HCT116 (cell line): ENCODE results near the gene PCNX1. TPM values are rescaled to one million over a fixed set of nuclear protein-coding genes. Genes with fewer than 3 reads are reported as not detected.

Source experiments
- ATAC-seq: fragments of 200-7000 bp; cut with Tn5 transposase; 2 replicates; pipeline ENCODE4 v1.9.1; 2020; ENCODE audit warnings: mild to moderate bottlenecking, moderate library complexity
- BruUV-seq: library from RNA; stranded (reverse); fragments of 400-500 nt; replicated peaks from 2 replicates; lab custom pipeline; 2021; lab: Mats Ljungman, UMichigan
- CTCF ChIA-PET: fragments of 300-600 bp; sonication (Branson Sonifier 250); formaldehyde crosslinking; loops from one replicate; lab custom pipeline; 2021; ENCODE audit warnings: antibody characterized with exemption; lab: Charles Lee
- POLR2A ChIA-PET: fragments of 300-600, 350-600 bp; sonication (Branson Sonifier 250); formaldehyde crosslinking; loops from one replicate; lab custom pipeline; 2021; ENCODE audit warnings: antibody characterized with exemption; lab: Charles Lee
- RAD21 ChIA-PET, 2 experiments: fragments of 300-600 bp; sonication (Branson Sonifier 250); formaldehyde crosslinking; loops; one replicate each; lab custom pipeline; 2023; ENCODE audit warnings: low total read pairs in 2 of 2; ENCODE audit not compliant: uncharacterized antibody in 2 of 2, unreplicated experiment in 2 of 2, low non-redundant PET in 1 of 2; lab: Charles Lee
- DNase-seq: peaks from one replicate; pipeline ENCODE4 v3.0.0-alpha.2; 2010; ENCODE audit warnings: low read depth, low spot score
- H2AFZ ChIP-seq: fragments of 200-600 bp; shearing (Covaris generic), sonication (generic); 2 replicates; pipeline ENCODE4 v1.6.1; 2017; ENCODE audit warnings: low read depth, mixed run types, mixed read lengths, antibody characterized with exemption, low read length; ENCODE audit not compliant: poor library complexity, severe bottlenecking
- H3K27ac ChIP-seq: 2 replicates; pipeline ENCODE4 v1.5.1; 2012; ENCODE audit warnings: low read depth, low read length
- H3K27me3 ChIP-seq: fragments of 200-600 bp; sonication (generic); 2 replicates; pipeline ENCODE4 v1.6.1; 2016; ENCODE audit warnings: mixed run types, low read length, mixed read lengths; ENCODE audit not compliant: insufficient read depth
- H3K36me3 ChIP-seq, 2 experiments: fragments of 200-500 bp in 1 of 2; fragments of 200-600 bp in 1 of 2; sonication (Bioruptor generic) in 1 of 2; sonication (generic) in 1 of 2; 2 replicates each; pipeline versions ENCODE4 v1.5.1 to v1.6.1; 2014 to 2016; ENCODE audit warnings: low read length in 2 of 2, inconsistent platforms in 1 of 2, mixed read lengths in 1 of 2, mixed run types in 1 of 2; ENCODE audit not compliant: insufficient read depth in 2 of 2, control insufficient read depth in 1 of 2
- H3K4me1 ChIP-seq, 2 experiments: fragments of 200-600 bp in 1 of 2; sonication (generic) in 1 of 2; 2 replicates each; pipeline versions ENCODE4 v1.5.1 to v1.6.1; 2012 to 2017; ENCODE audit warnings: low read length in 2 of 2, inconsistent platforms in 1 of 2, mild to moderate bottlenecking in 1 of 2, mixed read lengths in 1 of 2, mixed run types in 1 of 2, moderate library complexity in 1 of 2; ENCODE audit not compliant: insufficient read depth in 2 of 2, control insufficient read depth in 1 of 2
- H3K4me2 ChIP-seq: fragments of 200-600 bp; sonication (generic); 2 replicates; pipeline ENCODE4 v1.6.1; 2017; ENCODE audit warnings: mixed run types, low read length, mixed read lengths
- H3K4me3 ChIP-seq, 2 experiments: fragments of 200-600 bp in 1 of 2; sonication (generic) in 1 of 2; replicated peaks in 1 of 2; 2 replicates each; pipeline ENCODE4 v1.5.1; 2011 to 2016; ENCODE audit warnings: low read length in 2 of 2, control low read depth in 1 of 2, low read depth in 1 of 2, mild to moderate bottlenecking in 1 of 2, mixed read lengths in 1 of 2, mixed run types in 1 of 2
- H3K79me2 ChIP-seq: fragments of 200-600 bp; sonication (generic); 2 replicates; pipeline ENCODE4 v1.6.1; 2017; ENCODE audit warnings: mild to moderate bottlenecking, mixed run types, low read length, moderate library complexity, mixed read lengths; ENCODE audit not compliant: insufficient read depth
- H3K9ac ChIP-seq: fragments of 200-600 bp; sonication (generic); 2 replicates; pipeline ENCODE4 v1.6.1; 2016; ENCODE audit warnings: low read length, mixed read lengths
- H3K9me2 ChIP-seq: fragments of 200-600 bp; sonication (generic), shearing (Covaris generic); 2 replicates; pipeline ENCODE4 v1.6.1; 2017; ENCODE audit warnings: mixed run types, mild to moderate bottlenecking, moderate library complexity; ENCODE audit not compliant: insufficient read depth
- H3K9me3 ChIP-seq, 2 experiments: fragments of 200-500 bp in 1 of 2; fragments of 200-600 bp in 1 of 2; sonication (Bioruptor generic) in 1 of 2; sonication (generic) in 1 of 2; 2 replicates each; pipeline ENCODE4 v1.6.1; 2014 to 2017; ENCODE audit warnings: low read length in 2 of 2, mixed read lengths in 2 of 2, inconsistent platforms in 1 of 2, low read depth in 1 of 2, mild to moderate bottlenecking in 1 of 2, mixed run types in 1 of 2, moderate library complexity in 1 of 2; ENCODE audit not compliant: control insufficient read depth in 1 of 2, insufficient read depth in 1 of 2
- H4K20me1 ChIP-seq: fragments of 200-600 bp; sonication (generic), shearing (Covaris generic); 2 replicates; pipeline ENCODE4 v1.6.1; 2017; ENCODE audit warnings: mixed run types, mild to moderate bottlenecking, moderate library complexity; ENCODE audit not compliant: insufficient read depth
- CBX3 ChIP-seq: IDR thresholded peaks from 2 replicates; pipeline ENCODE4 v1.6.1; 2012; ENCODE audit warnings: low read depth
- CEBPB ChIP-seq: IDR thresholded peaks from 2 replicates; pipeline ENCODE4 v1.6.1; 2012; ENCODE audit warnings: low read depth
- EGR1 ChIP-seq: IDR thresholded peaks from 2 replicates; pipeline ENCODE4 v1.6.1; 2012; ENCODE audit warnings: low read depth
- EZH2 ChIP-seq: fragments of 200-600 bp; sonication (generic); IDR thresholded peaks from 2 replicates; pipeline ENCODE4 v1.6.1; 2017; ENCODE audit warnings: antibody characterized with exemption, mixed run types
- EZH2phosphoT487 ChIP-seq: fragments of 200-600 bp; IDR thresholded peaks from 2 replicates; pipeline ENCODE4 v1.6.1; 2018; ENCODE audit warnings: antibody characterized with exemption, borderline replicate concordance
- FOSL1 ChIP-seq: IDR thresholded peaks from 2 replicates; pipeline ENCODE4 v1.6.1; 2012; ENCODE audit warnings: low read depth
- JUND ChIP-seq: IDR thresholded peaks from 2 replicates; pipeline ENCODE4 v1.6.1; 2012
- POLR2AphosphoS5 ChIP-seq: IDR thresholded peaks from 2 replicates; pipeline ENCODE4 v1.6.1; 2011; ENCODE audit warnings: mild to moderate bottlenecking, low read depth, low read length, moderate library complexity
- RAD21 ChIP-seq: IDR thresholded peaks from 2 replicates; pipeline ENCODE4 v1.6.1; 2012; ENCODE audit warnings: low read depth, mild to moderate bottlenecking
- SIN3A ChIP-seq: IDR thresholded peaks from 2 replicates; pipeline ENCODE4 v1.6.1; 2012; ENCODE audit warnings: low read depth
- SRF ChIP-seq: IDR thresholded peaks from 2 replicates; pipeline ENCODE4 v1.6.1; 2012; ENCODE audit warnings: low read depth
- TCF7L2 ChIP-seq: IDR thresholded peaks from 2 replicates; pipeline ENCODE4 v1.7.0; 2011; ENCODE audit warnings: borderline replicate concordance, inconsistent platforms; ENCODE audit not compliant: insufficient read depth, insufficient read length; ENCODE audit errors: extremely low read depth
- ZNF274 ChIP-seq: fragments of 200-500 bp; sonication (Bioruptor generic); IDR thresholded peaks from 2 replicates; pipeline ENCODE4 v1.6.1; 2014; ENCODE audit warnings: mild to moderate bottlenecking, low read depth, low read length, inconsistent platforms
- intact Hi-C: fragments of 100-400 bp; cut with micrococcal nuclease; formaldehyde crosslinking; loops from 2 replicates; pipeline ENCODE4 v1.10.0; 2022
- total RNA-seq: library from RNA; stranded (reverse); gene quantifications from one replicate; pipeline ENCODE4 v1.2.1, GENCODE V29; 2021; ENCODE audit not compliant: unreplicated experiment
- TF ChIP-seq, protein P1 (sequence below): IDR thresholded peaks from 2 replicates; pipeline ENCODE4 v1.6.1; 2012
- TF ChIP-seq, protein P2 (sequence below): IDR thresholded peaks from 2 replicates; pipeline ENCODE4 v1.6.1; 2011; ENCODE audit warnings: mild to moderate bottlenecking, low read length, moderate library complexity; ENCODE audit not compliant: insufficient replicate concordance; ENCODE audit errors: extremely low read depth
- TF ChIP-seq, protein P3 (sequence below): IDR thresholded peaks from 2 replicates; pipeline ENCODE4 v1.6.1; 2012
- TF ChIP-seq, protein P4 (sequence below): IDR thresholded peaks from 2 replicates; pipeline ENCODE4 v1.6.1; 2012; ENCODE audit warnings: low read depth

The PCNX1 gene
- total RNA-seq, 1 experiment from 2014 or later, result 52.2 TPM

DNA sequence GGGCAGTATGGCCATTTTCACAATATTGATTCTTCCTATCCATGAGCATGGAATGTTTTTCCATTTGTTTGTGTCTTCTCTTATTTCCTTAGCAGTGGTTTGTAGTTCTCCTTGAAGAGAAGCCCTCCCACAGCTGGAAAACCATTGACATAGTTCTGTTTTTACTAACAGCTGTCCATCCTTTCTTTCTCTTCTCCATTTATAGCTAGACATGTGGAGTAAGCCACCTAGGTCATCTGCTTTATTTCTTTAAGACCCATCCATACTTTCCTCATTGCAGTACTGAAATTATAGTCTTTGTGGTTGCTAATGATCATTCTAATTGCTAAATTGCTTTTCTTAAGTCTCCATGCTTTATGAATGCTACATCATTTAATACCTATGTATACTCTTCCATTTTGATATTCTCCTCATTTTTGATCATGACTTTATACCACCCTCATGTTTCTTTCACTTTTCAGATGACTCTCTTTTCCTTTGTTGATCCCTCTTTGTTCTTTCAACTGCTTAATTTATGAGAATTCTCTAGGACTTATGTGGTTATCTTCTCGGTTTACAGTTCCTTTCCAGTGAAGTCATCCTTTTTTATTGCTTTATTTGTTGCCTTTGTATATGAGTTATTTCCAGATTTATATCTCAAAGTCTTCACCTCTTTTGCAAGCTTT is 114.2 kb downstream of the PCNX1 start (continued):
- TF ChIP-seq, protein P1, sequence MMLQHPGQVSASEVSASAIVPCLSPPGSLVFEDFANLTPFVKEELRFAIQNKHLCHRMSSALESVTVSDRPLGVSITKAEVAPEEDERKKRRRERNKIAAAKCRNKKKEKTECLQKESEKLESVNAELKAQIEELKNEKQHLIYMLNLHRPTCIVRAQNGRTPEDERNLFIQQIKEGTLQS, result peak; percentile 32; the same call in 1 of the 2 replicates
- peak; percentile 62 for TF ChIP-seq TCF7L2
- TF ChIP-seq JUND, result peak; percentile 90

DNA sequence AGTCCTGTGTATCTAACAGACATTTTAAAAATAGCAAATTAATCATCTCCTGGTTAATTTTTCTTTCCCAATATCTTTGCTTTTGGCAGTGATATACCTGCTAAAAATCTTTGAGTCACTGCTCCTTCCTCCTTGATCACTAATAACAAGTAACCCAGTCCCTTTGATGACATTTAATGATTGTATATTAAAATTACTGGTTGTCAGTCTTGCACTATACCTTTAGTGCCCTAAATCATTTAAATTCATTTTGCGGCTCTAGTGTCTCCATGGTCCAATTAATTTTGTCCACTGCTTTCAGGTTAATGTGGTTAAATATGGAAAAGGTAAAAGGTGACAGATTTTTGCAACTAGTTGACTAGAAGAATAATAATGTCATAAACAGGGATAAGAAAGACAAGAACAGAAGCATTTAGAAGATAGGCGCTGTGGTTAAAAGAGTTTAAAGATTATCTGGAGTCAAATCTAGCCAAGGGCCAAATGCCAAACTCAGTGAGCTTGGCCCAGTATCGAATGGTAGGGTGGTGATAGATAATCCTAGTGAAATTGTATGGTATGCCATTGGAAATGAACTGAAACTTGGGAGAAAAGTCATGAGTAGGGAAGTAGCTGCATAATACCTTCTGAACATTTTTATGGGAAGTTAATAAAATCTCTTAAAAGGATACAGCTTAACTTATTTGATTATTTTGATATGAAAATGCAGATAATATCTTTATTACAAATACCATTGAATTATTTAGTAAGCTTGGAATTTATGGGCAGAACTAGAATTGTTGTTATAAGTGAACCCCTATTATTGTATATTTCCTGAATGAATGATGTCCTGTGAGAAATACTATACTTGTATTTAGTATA is 115.0 kb downstream of the PCNX1 start:
- peak; percentile 86 for ATAC-seq
- peaks cover 27 to 29% of the 10 kb centered on the region in 2 experiments for H3K4me1 ChIP-seq
- peak; percentile 66 for DNase-seq
- no peaks in the 10 kb centered on the region for H3K9me2 ChIP-seq
- H3K4me3 ChIP-seq, result peak overlapping the region in 1 of 2 experiments; percentile 7; a peak in 1 of 4 replicates
- H3K27me3 ChIP-seq, result no peaks in the 10 kb centered on the region
- RAD21 ChIA-PET, result no interaction called here
- peaks cover 5 to 7% of the 10 kb centered on the region in 2 experiments; a peak in 3 of 4 replicates for H3K36me3 ChIP-seq
- CTCF ChIA-PET, result no interaction called here
- no peaks in the 10 kb centered on the region for H3K9me3 ChIP-seq
- H3K9ac ChIP-seq, result no peak overlapping the region
- POLR2A ChIA-PET, result no interaction called here
- peak overlapping the region; percentile 64 for H3K4me2 ChIP-seq
- H3K79me2 ChIP-seq, result no peaks in the 10 kb centered on the region
- intact Hi-C loops, result no loop called here
- no peaks in the 10 kb centered on the region for H4K20me1 ChIP-seq
- BruUV-seq, result no TSS peak
- no peak overlapping the region for H2AFZ ChIP-seq
- H3K27ac ChIP-seq, result peak overlapping the region; percentile 90; the same call in 1 of the 2 replicates
- TF ChIP-seq, protein P1, result no peak
- peak; percentile 40; the same call in 1 of the 2 replicates for TF ChIP-seq CBX3
- peak; percentile 55 for TF ChIP-seq JUND
- TF ChIP-seq SIN3A, result no peak; the same call in 1 of the 2 replicates
- TF ChIP-seq POLR2AphosphoS5, result no peak
- TF ChIP-seq, protein P2, sequence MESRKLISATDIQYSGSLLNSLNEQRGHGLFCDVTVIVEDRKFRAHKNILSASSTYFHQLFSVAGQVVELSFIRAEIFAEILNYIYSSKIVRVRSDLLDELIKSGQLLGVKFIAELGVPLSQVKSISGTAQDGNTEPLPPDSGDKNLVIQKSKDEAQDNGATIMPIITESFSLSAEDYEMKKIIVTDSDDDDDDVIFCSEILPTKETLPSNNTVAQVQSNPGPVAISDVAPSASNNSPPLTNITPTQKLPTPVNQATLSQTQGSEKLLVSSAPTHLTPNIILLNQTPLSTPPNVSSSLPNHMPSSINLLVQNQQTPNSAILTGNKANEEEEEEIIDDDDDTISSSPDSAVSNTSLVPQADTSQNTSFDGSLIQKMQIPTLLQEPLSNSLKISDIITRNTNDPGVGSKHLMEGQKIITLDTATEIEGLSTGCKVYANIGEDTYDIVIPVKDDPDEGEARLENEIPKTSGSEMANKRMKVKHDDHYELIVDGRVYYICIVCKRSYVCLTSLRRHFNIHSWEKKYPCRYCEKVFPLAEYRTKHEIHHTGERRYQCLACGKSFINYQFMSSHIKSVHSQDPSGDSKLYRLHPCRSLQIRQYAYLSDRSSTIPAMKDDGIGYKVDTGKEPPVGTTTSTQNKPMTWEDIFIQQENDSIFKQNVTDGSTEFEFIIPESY, result no peak
- no peak for TF ChIP-seq EZH2
- peak; percentile 59 for TF ChIP-seq CEBPB
- TF ChIP-seq, protein P3, sequence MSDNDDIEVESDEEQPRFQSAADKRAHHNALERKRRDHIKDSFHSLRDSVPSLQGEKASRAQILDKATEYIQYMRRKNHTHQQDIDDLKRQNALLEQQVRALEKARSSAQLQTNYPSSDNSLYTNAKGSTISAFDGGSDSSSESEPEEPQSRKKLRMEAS, result 0 out of 2 replicates have a peak, but pooled peaks have one; percentile 22
- no peak for TF ChIP-seq EGR1
- no peak for TF ChIP-seq ZNF274
- TF ChIP-seq, protein P4, sequence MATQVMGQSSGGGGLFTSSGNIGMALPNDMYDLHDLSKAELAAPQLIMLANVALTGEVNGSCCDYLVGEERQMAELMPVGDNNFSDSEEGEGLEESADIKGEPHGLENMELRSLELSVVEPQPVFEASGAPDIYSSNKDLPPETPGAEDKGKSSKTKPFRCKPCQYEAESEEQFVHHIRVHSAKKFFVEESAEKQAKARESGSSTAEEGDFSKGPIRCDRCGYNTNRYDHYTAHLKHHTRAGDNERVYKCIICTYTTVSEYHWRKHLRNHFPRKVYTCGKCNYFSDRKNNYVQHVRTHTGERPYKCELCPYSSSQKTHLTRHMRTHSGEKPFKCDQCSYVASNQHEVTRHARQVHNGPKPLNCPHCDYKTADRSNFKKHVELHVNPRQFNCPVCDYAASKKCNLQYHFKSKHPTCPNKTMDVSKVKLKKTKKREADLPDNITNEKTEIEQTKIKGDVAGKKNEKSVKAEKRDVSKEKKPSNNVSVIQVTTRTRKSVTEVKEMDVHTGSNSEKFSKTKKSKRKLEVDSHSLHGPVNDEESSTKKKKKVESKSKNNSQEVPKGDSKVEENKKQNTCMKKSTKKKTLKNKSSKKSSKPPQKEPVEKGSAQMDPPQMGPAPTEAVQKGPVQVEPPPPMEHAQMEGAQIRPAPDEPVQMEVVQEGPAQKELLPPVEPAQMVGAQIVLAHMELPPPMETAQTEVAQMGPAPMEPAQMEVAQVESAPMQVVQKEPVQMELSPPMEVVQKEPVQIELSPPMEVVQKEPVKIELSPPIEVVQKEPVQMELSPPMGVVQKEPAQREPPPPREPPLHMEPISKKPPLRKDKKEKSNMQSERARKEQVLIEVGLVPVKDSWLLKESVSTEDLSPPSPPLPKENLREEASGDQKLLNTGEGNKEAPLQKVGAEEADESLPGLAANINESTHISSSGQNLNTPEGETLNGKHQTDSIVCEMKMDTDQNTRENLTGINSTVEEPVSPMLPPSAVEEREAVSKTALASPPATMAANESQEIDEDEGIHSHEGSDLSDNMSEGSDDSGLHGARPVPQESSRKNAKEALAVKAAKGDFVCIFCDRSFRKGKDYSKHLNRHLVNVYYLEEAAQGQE, result no peak
- no peak for TF ChIP-seq FOSL1
- peak; percentile 6; the same call in 1 of the 2 replicates for TF ChIP-seq RAD21
- no peak for TF ChIP-seq EZH2phosphoT487
- peak; percentile 43 for TF ChIP-seq SRF
